ENCODE data around the gene CACNA2D3. TPM values are rescaled to one million over a fixed set of nuclear protein-coding genes. Genes with fewer than 3 reads are reported as not detected.

CACNA2D3 gene
- total RNA-seq, 1 donor from 2014 or later, result 10.0 TPM

- DNase-seq, result no peak
- no peak overlapping the region for H3K27ac Mint-ChIP-seq (ENCODE audit: unreplicated experiment)
- no peaks in the 10 kb centered on the region for H3K27me3 Mint-ChIP-seq (ENCODE audit: unreplicated experiment)
- H3K4me3 Mint-ChIP-seq (ENCODE audit: unreplicated experiment), result no peak overlapping the region
- H3K9me3 Mint-ChIP-seq (ENCODE audit: unreplicated experiment), result peaks cover 2% of the 10 kb centered on the region
- no peak for TF ChIP-seq CTCF (IDR thresholded peaks at IDR 0.05; ENCODE audit: partially characterized antibody, unreplicated experiment)
- H3K4me1 Mint-ChIP-seq (ENCODE audit: low read depth, unreplicated experiment), result no peaks in the 10 kb centered on the region
- no peaks in the 10 kb centered on the region for H3K36me3 Mint-ChIP-seq (ENCODE audit: unreplicated experiment)
These were observed 581.6 kb downstream of the CACNA2D3 start for GRCh38 chr3:54703923-54704322.

- no peak for TF ChIP-seq CTCF (IDR thresholded peaks at IDR 0.05; ENCODE audit: partially characterized antibody, unreplicated experiment)
- H3K36me3 Mint-ChIP-seq (ENCODE audit: unreplicated experiment), result no peaks in the 10 kb centered on the region
- H3K27me3 Mint-ChIP-seq (ENCODE audit: unreplicated experiment), result no peaks in the 10 kb centered on the region
- H3K27ac Mint-ChIP-seq (ENCODE audit: unreplicated experiment), result no peak overlapping the region
- H3K4me3 Mint-ChIP-seq (ENCODE audit: unreplicated experiment), result no peak overlapping the region
- no peak for DNase-seq
- H3K4me1 Mint-ChIP-seq (ENCODE audit: low read depth, unreplicated experiment), result no peaks in the 10 kb centered on the region
- H3K9me3 Mint-ChIP-seq (ENCODE audit: unreplicated experiment), result peaks cover 2% of the 10 kb centered on the region
These were observed 583.4 kb downstream of the CACNA2D3 start for GRCh38 chr3:54705730-54706129.

- Mint-ChIP-seq H3K27me3 (ENCODE audit: unreplicated experiment) (no peaks in the 10 kb centered on the region), H3K36me3 (ENCODE audit: unreplicated experiment) (no peaks in the 10 kb centered on the region), H3K27ac (ENCODE audit: unreplicated experiment) (no peak overlapping the region), H3K9me3 (ENCODE audit: unreplicated experiment) (peaks cover 2% of the 10 kb centered on the region), H3K4me3 (ENCODE audit: unreplicated experiment) (no peak overlapping the region), H3K4me1 (ENCODE audit: low read depth, unreplicated experiment) (peaks cover 2% of the 10 kb centered on the region)
- DNase-seq, result no peak
- TF ChIP-seq CTCF (IDR thresholded peaks at IDR 0.05; ENCODE audit: partially characterized antibody, unreplicated experiment), result no peak
These were observed 584.4 kb downstream of the CACNA2D3 start for GRCh38 chr3:54706738-54707137.

GRCh38 chr3:54709785-54710184 lies 587.4 kb downstream of the CACNA2D3 start:
- no peaks in the 10 kb centered on the region for H3K36me3 Mint-ChIP-seq (ENCODE audit: unreplicated experiment)
- peaks cover 2% of the 10 kb centered on the region for H3K9me3 Mint-ChIP-seq (ENCODE audit: unreplicated experiment)
- no peaks in the 10 kb centered on the region for H3K27me3 Mint-ChIP-seq (ENCODE audit: unreplicated experiment)
- H3K4me1 Mint-ChIP-seq (ENCODE audit: low read depth, unreplicated experiment), result peaks cover 2% of the 10 kb centered on the region
- no peak for DNase-seq
- H3K4me3 Mint-ChIP-seq (ENCODE audit: unreplicated experiment), result no peak overlapping the region
- H3K27ac Mint-ChIP-seq (ENCODE audit: unreplicated experiment), result no peak overlapping the region
- TF ChIP-seq CTCF (IDR thresholded peaks at IDR 0.05; ENCODE audit: partially characterized antibody, unreplicated experiment), result no peak

- DNase-seq, result no peak
- H3K36me3 Mint-ChIP-seq (ENCODE audit: unreplicated experiment), result no peaks in the 10 kb centered on the region
- H3K27me3 Mint-ChIP-seq (ENCODE audit: unreplicated experiment), result no peaks in the 10 kb centered on the region
- peaks cover 2% of the 10 kb centered on the region for H3K4me1 Mint-ChIP-seq (ENCODE audit: low read depth, unreplicated experiment)
- TF ChIP-seq CTCF (IDR thresholded peaks at IDR 0.05; ENCODE audit: partially characterized antibody, unreplicated experiment), result no peak
- H3K27ac Mint-ChIP-seq (ENCODE audit: unreplicated experiment), result no peak overlapping the region
- peaks cover 2% of the 10 kb centered on the region for H3K9me3 Mint-ChIP-seq (ENCODE audit: unreplicated experiment)
- H3K4me3 Mint-ChIP-seq (ENCODE audit: unreplicated experiment), result no peak overlapping the region
These were observed 588.6 kb downstream of the CACNA2D3 start for GRCh38 chr3:54710954-54711353.
